HEK293T (cell line): ENCODE results near the gene ERBB2.

Experiments
- ARNT ChIP-seq: fragments of 450-650 bp; IDR thresholded peaks from 2 replicates; pipeline ENCODE4 v1.6.1; 2017; ENCODE audit warnings: mild to moderate bottlenecking
- ELF4 ChIP-seq: fragments of 450-650 bp; IDR thresholded peaks from 2 replicates; pipeline ENCODE4 v1.6.1; 2017; ENCODE audit warnings: antibody characterized with exemption
- NFRKB ChIP-seq: fragments of 450-650 bp; IDR thresholded peaks from 2 replicates; pipeline ENCODE4 v1.6.1; 2016; ENCODE audit warnings: mild to moderate bottlenecking, moderate library complexity

DNA sequence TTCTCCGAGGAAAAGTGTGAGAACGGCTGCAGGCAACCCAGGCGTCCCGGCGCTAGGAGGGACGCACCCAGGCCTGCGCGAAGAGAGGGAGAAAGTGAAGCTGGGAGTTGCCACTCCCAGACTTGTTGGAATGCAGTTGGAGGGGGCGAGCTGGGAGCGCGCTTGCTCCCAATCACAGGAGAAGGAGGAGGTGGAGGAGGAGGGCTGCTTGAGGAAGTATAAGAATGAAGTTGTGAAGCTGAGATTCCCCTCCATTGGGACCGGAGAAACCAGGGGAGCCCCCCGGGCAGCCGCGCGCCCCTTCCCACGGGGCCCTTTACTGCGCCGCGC is at the start of gene ERBB2:
- TF ChIP-seq NFRKB: no peak
- TF ChIP-seq ELF4: no peak
- TF ChIP-seq ARNT: no peak
